OCI-LY1 (cell line): ENCODE measurements around the gene CELF4.

Experiments used
- H2AFZ ChIP-seq: fragments of 200-600 bp; sonication (generic), shearing (Covaris generic); 2 replicates; pipeline ENCODE4 v1.6.0; 2014; ENCODE audit warnings: antibody characterized with exemption, mild to moderate bottlenecking, low read length
- H3F3A ChIP-seq: fragments of 200-600 bp; sonication (generic), shearing (Covaris generic); 2 replicates; pipeline ENCODE4 v1.6.0; 2014; ENCODE audit warnings: mild to moderate bottlenecking, antibody characterized with exemption, low read length, moderate library complexity; ENCODE audit not compliant: insufficient read depth
- H3K27ac ChIP-seq: fragments of 200-600 bp; sonication (generic); 2 replicates; pipeline ENCODE4 v1.5.1; 2014; ENCODE audit warnings: low read length, mixed run types, mild to moderate bottlenecking, low read depth; ENCODE audit not compliant: poor library complexity, severe bottlenecking
- H3K27me3 ChIP-seq: fragments of 200-600 bp; sonication (generic); 2 replicates; pipeline ENCODE4 v1.6.0; 2014; ENCODE audit warnings: antibody characterized with exemption, mild to moderate bottlenecking, low read length, moderate library complexity; ENCODE audit not compliant: insufficient read depth
- H3K36me3 ChIP-seq: fragments of 200-600 bp; sonication (generic); 2 replicates; pipeline ENCODE4 v1.6.1; 2014; ENCODE audit warnings: mild to moderate bottlenecking, antibody characterized with exemption, low read length, moderate library complexity, mixed read lengths; ENCODE audit not compliant: insufficient read depth
- H3K4me1 ChIP-seq: fragments of 200-600 bp; sonication (generic); 2 replicates; pipeline ENCODE4 v1.5.1; 2014; ENCODE audit warnings: mild to moderate bottlenecking, low read length, moderate library complexity; ENCODE audit not compliant: insufficient read depth, severe bottlenecking
- H3K4me2 ChIP-seq: fragments of 200-600 bp; sonication (generic), shearing (Covaris generic); 2 replicates; pipeline ENCODE4 v1.6.1; 2014; ENCODE audit warnings: low read length
- H3K4me3 ChIP-seq: fragments of 200-600 bp; sonication (generic); 2 replicates; pipeline ENCODE4 v1.5.1; 2014; ENCODE audit warnings: low read length, low read depth, mild to moderate bottlenecking, mixed read lengths; ENCODE audit not compliant: poor library complexity, severe bottlenecking
- H3K79me2 ChIP-seq: fragments of 200-600 bp; shearing (Covaris generic); 2 replicates; pipeline ENCODE4 v1.6.1; 2016; ENCODE audit warnings: mixed run types, low read length, mixed read lengths; ENCODE audit not compliant: insufficient read depth
- H3K9ac ChIP-seq: fragments of 200-600 bp; sonication (generic), shearing (Covaris generic); 2 replicates; pipeline ENCODE4 v1.6.1; 2014; ENCODE audit warnings: mild to moderate bottlenecking, low read length, mixed read lengths
- H3K9me2 ChIP-seq: fragments of 200-600 bp; sonication (generic), shearing (Covaris generic); 2 replicates; pipeline ENCODE4 v1.6.1; 2014; ENCODE audit warnings: low read depth, mild to moderate bottlenecking, low read length, mixed read lengths
- H3K9me3 ChIP-seq: fragments of 200-600 bp; shearing (Covaris generic); 2 replicates; pipeline ENCODE4 v1.6.1; 2014; ENCODE audit warnings: low read length, mixed read lengths
- H4K20me1 ChIP-seq: fragments of 200-600 bp; sonication (generic), shearing (Covaris generic); 2 replicates; pipeline ENCODE4 v1.6.0; 2016; ENCODE audit warnings: mild to moderate bottlenecking, low read length; ENCODE audit not compliant: insufficient read depth
- CTCF ChIP-seq: fragments of 200-600 bp; sonication (generic), shearing (Covaris generic); IDR thresholded peaks from 2 replicates; pipeline ENCODE4 v1.5.1; 2017; ENCODE audit warnings: mild to moderate bottlenecking, antibody characterized with exemption, low read length, moderate library complexity, mixed read lengths
- EZH2 ChIP-seq: fragments of 200-600 bp; sonication (generic), shearing (Covaris generic); IDR thresholded peaks from 2 replicates; pipeline ENCODE4 v1.8.0; 2017; ENCODE audit warnings: borderline replicate concordance, mixed run types, mild to moderate bottlenecking, antibody characterized with exemption, low read length, moderate library complexity, mixed read lengths

The CELF4 gene

GRCh38 chr18:37482433-37482832, 83.2 kb downstream of the CELF4 start:
- Histone ChIP-seq H3K4me2 (no peak overlapping the region), H3K9ac (no peak overlapping the region)

GRCh38 chr18:37482002-37482401, 83.6 kb downstream of the CELF4 start:
- H3K9me3 ChIP-seq, result no peaks in the 10 kb centered on the region
- no peaks in the 10 kb centered on the region for H3K9me2 ChIP-seq
- no peaks in the 10 kb centered on the region for H3K79me2 ChIP-seq
- H3K4me2 ChIP-seq, result no peak overlapping the region
- H3K9ac ChIP-seq, result no peak overlapping the region
- no peaks in the 10 kb centered on the region for H4K20me1 ChIP-seq
- no peak overlapping the region for H3K27ac ChIP-seq
- H2AFZ ChIP-seq, result no peak overlapping the region
- TF ChIP-seq CTCF (no peak), EZH2 (no peak)
- H3F3A ChIP-seq, result no peaks in the 10 kb centered on the region
- H3K4me3 ChIP-seq, result no peak overlapping the region
- H3K36me3 ChIP-seq, result no peaks in the 10 kb centered on the region
- H3K27me3 ChIP-seq, result no peaks in the 10 kb centered on the region
- no peaks in the 10 kb centered on the region for H3K4me1 ChIP-seq

More at GRCh38 chr18:37482433-37482832, 83.2 kb downstream of the CELF4 start:
- Histone ChIP-seq H3K36me3 (no peaks in the 10 kb centered on the region), H3K9me2 (no peaks in the 10 kb centered on the region), H3K4me3 (no peak overlapping the region), H3K79me2 (no peaks in the 10 kb centered on the region), H4K20me1 (no peaks in the 10 kb centered on the region), H3K9me3 (no peaks in the 10 kb centered on the region), H3F3A (no peaks in the 10 kb centered on the region), H3K27ac (no peak overlapping the region), H3K27me3 (no peaks in the 10 kb centered on the region), H3K4me1 (no peaks in the 10 kb centered on the region), H2AFZ (no peak overlapping the region)
- TF ChIP-seq CTCF, result no peak
- TF ChIP-seq EZH2, result no peak

- no peaks in the 10 kb centered on the region for H3K9me2 ChIP-seq
- H3K4me2 ChIP-seq, result no peak overlapping the region
- no peaks in the 10 kb centered on the region for H3K36me3 ChIP-seq
- H3K79me2 ChIP-seq, result no peaks in the 10 kb centered on the region
- no peaks in the 10 kb centered on the region for H3K9me3 ChIP-seq
- no peaks in the 10 kb centered on the region for H4K20me1 ChIP-seq
- no peaks in the 10 kb centered on the region for H3K27me3 ChIP-seq
- H2AFZ ChIP-seq, result no peak overlapping the region
- H3F3A ChIP-seq, result no peaks in the 10 kb centered on the region
- H3K27ac ChIP-seq, result no peak overlapping the region
- H3K4me3 ChIP-seq, result no peak overlapping the region
- no peak overlapping the region for H3K9ac ChIP-seq
- no peaks in the 10 kb centered on the region for H3K4me1 ChIP-seq
- no peak for TF ChIP-seq EZH2
- TF ChIP-seq CTCF, result no peak
Measured at GRCh38 chr18:37481491-37481890, 84.1 kb downstream of the CELF4 start.
